Measurements from ENCODE around the gene DUXA.
A peak's percentile ranks its signal among the peaks of the same experiment; 100 is the strongest.
"Not testable (repeated sequence)": the region's sequence is repeated elsewhere in the genome, so short reads cannot be mapped to it uniquely, and the experiment has no call there.

The DUXA gene

GRCh38 chr19:57167385-57167784, at the start of gene DUXA:
TSS of gene DUXA (minus strand) at chr19:57167485. CDS start at chr19:57167443, 42 bp downstream.
- DNase-seq: no peak

- DNase-seq: no peak
These were observed 44.8 kb upstream of the DUXA start for GRCh38 chr19:57212109-57212508.

- no peak for DNase-seq
These were observed 43.1 kb upstream of the DUXA start for GRCh38 chr19:57210381-57210780.

GRCh38 chr19:57202160-57202559, 34.9 kb upstream of the DUXA start:
- DNase-seq: no peak

- DNase-seq: not testable (repeated sequence)
These were observed 30.6 kb upstream of the DUXA start for GRCh38 chr19:57197874-57198273.

- no peak for DNase-seq
These were observed 25.7 kb upstream of the DUXA start for GRCh38 chr19:57192993-57193392.

- DNase-seq: no peak
These were observed 24.8 kb upstream of the DUXA start for GRCh38 chr19:57192077-57192420.

- peak; percentile 15 for DNase-seq
These were observed 24.1 kb upstream of the DUXA start, which contains the start of gene ZNF264 for GRCh38 chr19:57191141-57192076. TSS of gene ZNF264 (plus strand) at chr19:57191500. CDS start at chr19:57191914, 414 bp downstream.

GRCh38 chr19:57190301-57190700, 23.0 kb upstream of the DUXA start:
- DNase-seq: peak; percentile 48

- peak; percentile 3 for DNase-seq
These were observed 4.3 kb upstream of the DUXA start for GRCh38 chr19:57171551-57172081.

- no peak for DNase-seq
These were observed 1.4 kb downstream of the DUXA start for GRCh38 chr19:57165846-57166245.

- DNase-seq: no peak
These were observed 5.2 kb downstream of the DUXA start for GRCh38 chr19:57161985-57162539.

GRCh38 chr19:57152921-57153320, 14.4 kb downstream of the DUXA start:
- no peak for DNase-seq

GRCh38 chr19:57141699-57142098, 25.6 kb downstream of the DUXA start:
- no peak for DNase-seq

- DNase-seq: no peak
These were observed 31.5 kb downstream of the DUXA start for GRCh38 chr19:57135797-57136196.

- DNase-seq: not testable (repeated sequence)
These were observed 39.9 kb downstream of the DUXA start for GRCh38 chr19:57127403-57127802.

- no peak for DNase-seq
These were observed 43.4 kb downstream of the DUXA start for GRCh38 chr19:57123882-57124281.

- no peak for DNase-seq
These were observed 48.4 kb downstream of the DUXA start for GRCh38 chr19:57118848-57119247.

GRCh38 chr19:57113501-57113900, 53.8 kb downstream of the DUXA start:
- not testable (repeated sequence) for DNase-seq

GRCh38 chr19:57111329-57111644, 56.0 kb downstream of the DUXA start:
- DNase-seq: no peak

- no peak for DNase-seq
These were observed 56.5 kb downstream of the DUXA start for GRCh38 chr19:57110592-57111328.

- no peak for DNase-seq
These were observed 60.5 kb downstream of the DUXA start for GRCh38 chr19:57106722-57107235.

Data from GF-D8 (cell line).